CD4-positive, alpha-beta T cell treated with Interleukin-2 at 100 ng/mL for 4 hours (primary cell): Measurements from ENCODE around the gene RECQL5.

ENCODE experiments used
- DNase-seq: peaks from one replicate; pipeline ENCODE4 v3.0.0-alpha.2; 2020; ENCODE audit warnings: low spot score

The RECQL5 gene

GRCh38 chr17:75666959-75667790 lies at the start of gene RECQL5, which contains the start of gene SAP30BP:
TSS of gene RECQL5 (minus strand) at chr17:75667154. CDS start at chr17:75666557, 597 bp downstream.
TSS of gene SAP30BP (plus strand) at chr17:75667338. CDS start at chr17:75667373, 35 bp downstream.
- DNase-seq = peak; percentile 97

- no peak for DNase-seq
Measured at GRCh38 chr17:75712446-75712845, 45.5 kb upstream of the RECQL5 start.

- no peak for DNase-seq
Measured at GRCh38 chr17:75707079-75707571, 40.2 kb upstream of the RECQL5 start.

GRCh38 chr17:75706042-75706728 lies 39.2 kb upstream of the RECQL5 start:
- no peak for DNase-seq

- no peak for DNase-seq
Measured at GRCh38 chr17:75704963-75705875, 38.3 kb upstream of the RECQL5 start.

GRCh38 chr17:75703591-75703990 lies 36.6 kb upstream of the RECQL5 start:
- DNase-seq = no peak

- no peak for DNase-seq
Measured at GRCh38 chr17:75703191-75703590, 36.2 kb upstream of the RECQL5 start.

- no peak for DNase-seq
Measured at GRCh38 chr17:75701288-75701687, 34.3 kb upstream of the RECQL5 start.

- no peak for DNase-seq
Measured at GRCh38 chr17:75698659-75699058, 31.7 kb upstream of the RECQL5 start.

GRCh38 chr17:75697651-75698291 lies 30.8 kb upstream of the RECQL5 start:
- DNase-seq = no peak

- no peak for DNase-seq
Measured at GRCh38 chr17:75695830-75696271, 28.9 kb upstream of the RECQL5 start.

GRCh38 chr17:75695141-75695829 lies 28.3 kb upstream of the RECQL5 start:
- no peak for DNase-seq

- DNase-seq = no peak
Measured at GRCh38 chr17:75694536-75694935, 27.6 kb upstream of the RECQL5 start.

- DNase-seq = no peak
Measured at GRCh38 chr17:75693500-75694481, 26.8 kb upstream of the RECQL5 start.

- no peak for DNase-seq
Measured at GRCh38 chr17:75692976-75693375, 26.0 kb upstream of the RECQL5 start.

GRCh38 chr17:75691801-75692626 lies 25.1 kb upstream of the RECQL5 start:
- no peak for DNase-seq

- peak; percentile 6 for DNase-seq
Measured at GRCh38 chr17:75691371-75691791, 24.4 kb upstream of the RECQL5 start.

GRCh38 chr17:75689441-75689873 lies 22.5 kb upstream of the RECQL5 start:
- peak; percentile 51 for DNase-seq
